Effector CD8-positive, alpha-beta T cell (primary cell): Measurements from ENCODE around the gene TMEM255B.

Experiments
- DNase-seq: peaks from one replicate; lab custom pipeline; 2025; lab: John Stamatoyannopoulos, UW

Gene TMEM255B

DNA sequence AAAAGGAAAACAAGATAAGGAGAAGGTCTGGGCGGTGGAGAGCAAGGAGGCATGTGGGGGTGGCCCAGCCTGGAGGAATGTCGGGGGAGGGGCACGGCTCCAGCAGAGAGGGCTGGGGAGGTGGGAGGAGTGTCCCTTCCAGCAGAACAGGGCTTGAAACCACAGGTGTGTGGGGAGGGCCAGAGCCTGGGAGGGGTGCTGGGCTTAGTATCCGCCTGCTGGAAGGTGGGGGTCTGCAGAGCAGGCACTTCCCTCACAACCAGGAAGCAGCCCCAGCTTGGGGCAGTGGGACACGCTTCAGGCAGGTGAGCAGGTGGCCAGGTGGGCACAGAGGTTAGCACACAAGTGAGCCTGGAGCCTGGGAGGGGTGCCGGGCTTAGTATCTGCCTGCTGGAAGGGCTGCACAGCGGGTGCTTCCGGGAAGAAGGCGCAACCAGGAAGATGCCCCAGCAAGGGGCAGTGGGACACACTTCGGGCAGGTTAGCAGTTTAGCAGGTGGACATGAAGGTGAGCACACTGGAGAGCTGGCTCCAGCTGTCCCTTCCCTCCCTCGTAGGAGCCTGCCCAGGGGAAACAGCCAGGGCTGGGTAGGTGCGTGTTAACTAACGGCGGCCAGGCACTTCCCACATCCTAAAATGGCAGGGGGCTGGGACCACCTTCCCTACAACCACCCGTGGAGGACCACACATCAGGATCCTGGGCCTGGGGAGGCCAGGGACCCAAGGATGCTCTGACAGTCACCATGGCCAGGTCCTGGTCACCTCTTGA lies 101.8 kb downstream of the TMEM255B start:
- DNase-seq, result no peak

GRCh38 chr13:113861433-113862030 lies 102.5 kb downstream of the TMEM255B start:
- no peak for DNase-seq

- no peak for DNase-seq
These were observed 103.3 kb downstream of the TMEM255B start for GRCh38 chr13:113862191-113862930.

GRCh38 chr13:113862931-113863523 lies 104.0 kb downstream of the TMEM255B start:
- no peak for DNase-seq

GRCh38 chr13:113863524-113864272 lies 104.7 kb downstream of the TMEM255B start, which contains the start of gene GAS6:
Gene GAS6, minus strand, starts transcription at chr13:113864076. Its CDS starts 156 bp downstream, at chr13:113863920.
- no peak for DNase-seq

GRCh38 chr13:113864273-113864890 lies 105.4 kb downstream of the TMEM255B start:
- DNase-seq, result no peak

- DNase-seq, result no peak
These were observed 106.4 kb downstream of the TMEM255B start for GRCh38 chr13:113865427-113865826.
